Measurements from ENCODE around the gene PRKG1.

DNA sequence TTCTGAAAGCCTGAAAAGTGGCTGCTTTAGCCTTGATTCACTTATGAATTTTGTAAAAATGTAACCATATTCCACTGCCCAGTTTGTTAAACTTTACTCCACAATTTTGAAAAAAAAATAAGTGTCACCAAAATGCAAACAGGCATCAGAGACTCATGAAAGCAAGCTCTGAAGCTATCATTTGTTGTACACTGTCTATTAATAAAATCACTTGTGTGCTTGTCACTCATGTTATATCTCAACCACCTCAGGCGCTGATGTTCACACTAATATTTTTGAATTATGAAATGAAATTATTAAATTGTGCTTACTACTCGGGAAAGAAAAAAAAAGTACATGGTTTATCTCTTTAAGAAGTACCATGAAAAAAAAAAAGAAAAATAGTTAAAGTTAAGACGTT is 1205.3 kb downstream of the PRKG1 start:
- TF ChIP-seq, protein P1, sequence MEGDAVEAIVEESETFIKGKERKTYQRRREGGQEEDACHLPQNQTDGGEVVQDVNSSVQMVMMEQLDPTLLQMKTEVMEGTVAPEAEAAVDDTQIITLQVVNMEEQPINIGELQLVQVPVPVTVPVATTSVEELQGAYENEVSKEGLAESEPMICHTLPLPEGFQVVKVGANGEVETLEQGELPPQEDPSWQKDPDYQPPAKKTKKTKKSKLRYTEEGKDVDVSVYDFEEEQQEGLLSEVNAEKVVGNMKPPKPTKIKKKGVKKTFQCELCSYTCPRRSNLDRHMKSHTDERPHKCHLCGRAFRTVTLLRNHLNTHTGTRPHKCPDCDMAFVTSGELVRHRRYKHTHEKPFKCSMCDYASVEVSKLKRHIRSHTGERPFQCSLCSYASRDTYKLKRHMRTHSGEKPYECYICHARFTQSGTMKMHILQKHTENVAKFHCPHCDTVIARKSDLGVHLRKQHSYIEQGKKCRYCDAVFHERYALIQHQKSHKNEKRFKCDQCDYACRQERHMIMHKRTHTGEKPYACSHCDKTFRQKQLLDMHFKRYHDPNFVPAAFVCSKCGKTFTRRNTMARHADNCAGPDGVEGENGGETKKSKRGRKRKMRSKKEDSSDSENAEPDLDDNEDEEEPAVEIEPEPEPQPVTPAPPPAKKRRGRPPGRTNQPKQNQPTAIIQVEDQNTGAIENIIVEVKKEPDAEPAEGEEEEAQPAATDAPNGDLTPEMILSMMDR (IDR thresholded peaks at IDR 0.05; ENCODE audit: control extremely low read depth in 1 of 3, insufficient read depth in 1 of 3, low read depth in 1 of 3, low read length in 3 of 3), result no peak
- TF ChIP-seq, protein P2, sequence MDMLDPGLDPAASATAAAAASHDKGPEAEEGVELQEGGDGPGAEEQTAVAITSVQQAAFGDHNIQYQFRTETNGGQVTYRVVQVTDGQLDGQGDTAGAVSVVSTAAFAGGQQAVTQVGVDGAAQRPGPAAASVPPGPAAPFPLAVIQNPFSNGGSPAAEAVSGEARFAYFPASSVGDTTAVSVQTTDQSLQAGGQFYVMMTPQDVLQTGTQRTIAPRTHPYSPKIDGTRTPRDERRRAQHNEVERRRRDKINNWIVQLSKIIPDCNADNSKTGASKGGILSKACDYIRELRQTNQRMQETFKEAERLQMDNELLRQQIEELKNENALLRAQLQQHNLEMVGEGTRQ (IDR thresholded peaks at IDR 0.05; ENCODE audit: low read length), result no peak
- TF ChIP-seq POLR2A (IDR thresholded peaks at IDR 0.05; ENCODE audit: control extremely low read depth in 1 of 2, low read depth in 2 of 2, low read length in 2 of 2) (no peak), RFX5 (IDR thresholded peaks at IDR 0.05; ENCODE audit: borderline replicate concordance, low read depth, low read length) (no peak), POLR2AphosphoS5 (IDR thresholded peaks at IDR 0.05; ENCODE audit: low read depth, low read length) (no peak), RAD21 (IDR thresholded peaks at IDR 0.05 in 1 of 2, conservative IDR thresholded peaks at IDR 0.05 in 1 of 2; ENCODE audit: low read depth in 2 of 2, low read length in 2 of 2) (no peak), BRCA1 (IDR thresholded peaks at IDR 0.05; ENCODE audit: low read depth, low read length) (no peak), BACH1 (IDR thresholded peaks at IDR 0.05; ENCODE audit: low read length) (no peak)

Measured in H1 (cell line).